K562 (cell line): ENCODE data around the gene SNW1. TPM values are rescaled to one million over a fixed set of nuclear protein-coding genes. Genes with fewer than 3 reads are reported as not detected.

ENCODE experiments used
- ATAC-seq: fragments of 200-7000 bp; cut with Tn5 transposase; 3 replicates; pipeline ENCODE4 v1.9.1; 2020; ENCODE audit warnings: moderate library complexity
- BruUV-seq: library from RNA; stranded (reverse); fragments of 400-500 nt; replicated peaks from 2 replicates; lab custom pipeline; 2021; lab: Mats Ljungman, UMichigan
- CTCF ChIA-PET: fragments of 300-600 bp; formaldehyde crosslinking; extraction: SDS; loops from one replicate; lab custom pipeline; 2021; ENCODE audit warnings: low intra/inter-chr PET ratio; lab: Yijun Ruan, JAX
- POLR2A ChIA-PET: fragments of 300-600, 350-650 bp; sonication (Branson Sonifier 250); formaldehyde crosslinking; extraction: SDS; loops from one replicate; lab custom pipeline; 2021; ENCODE audit warnings: antibody characterized with exemption, inconsistent platforms; lab: Yijun Ruan, JAX
- DNase-seq, 4 experiments: peaks; one replicate each; pipeline versions ENCODE4 v3.0.0 to v3.0.0-alpha.2; 2011 to 2018; ENCODE audit warnings: low spot score in 3 of 4, mixed read lengths in 3 of 4; ENCODE audit errors: extremely low read depth in 1 of 4
- FAIRE-seq: peaks from 2 replicates; lab custom pipeline; 2011; peaks lifted over from hg19 to GRCh38; lab: Jason Lieb, UNC
- H2AFZ ChIP-seq: 2 replicates; pipeline ENCODE4 v1.6.0; 2011; ENCODE audit warnings: low read depth, low read length, control low read depth, inconsistent platforms
- H3K27ac ChIP-seq: fragments of 200-600 bp; 3 replicates; pipeline ENCODE4 v1.8.0; 2011; ENCODE audit warnings: low read depth, mild to moderate bottlenecking, control low read depth, inconsistent platforms, low read length, moderate library complexity, mixed read lengths; ENCODE audit errors: extremely low read depth
- H3K27me3 ChIP-seq, 2 experiments: fragments of 300-600 bp in 1 of 2; 2 replicates in 1 of 2; 3 replicates in 1 of 2; pipeline versions ENCODE4 v1.6.0 to v1.8.0; 2011; ENCODE audit warnings: inconsistent platforms in 2 of 2, low read length in 2 of 2, mild to moderate bottlenecking in 1 of 2, mixed read lengths in 1 of 2, moderate library complexity in 1 of 2; ENCODE audit not compliant: control insufficient read depth in 2 of 2, insufficient read depth in 2 of 2
- H3K36me3 ChIP-seq: fragments of 300-600 bp; 3 replicates; pipeline ENCODE4 v1.8.0; 2011; ENCODE audit warnings: mild to moderate bottlenecking, low read length, inconsistent platforms; ENCODE audit not compliant: control insufficient read depth, insufficient read depth
- H3K4me1 ChIP-seq, 2 experiments: fragments of 200-600 bp in 1 of 2; replicated peaks in 1 of 2; 2 replicates in 1 of 2; 3 replicates in 1 of 2; pipeline versions ENCODE4 v1.5.1 to v1.8.0; 2011; ENCODE audit warnings: inconsistent platforms in 2 of 2, low read length in 2 of 2, mild to moderate bottlenecking in 1 of 2, mixed read lengths in 1 of 2, moderate library complexity in 1 of 2; ENCODE audit not compliant: control insufficient read depth in 2 of 2, insufficient read depth in 2 of 2
- H3K4me2 ChIP-seq: 2 replicates; pipeline ENCODE4 v1.6.1; 2011; ENCODE audit warnings: low read length, control low read depth, inconsistent platforms, mixed read lengths; ENCODE audit not compliant: insufficient read depth
- H3K4me3 ChIP-seq: fragments of 200-600 bp; sonication (generic), shearing (Covaris generic); 2 replicates; pipeline ENCODE4 v1.5.1; 2016; ENCODE audit warnings: control low read depth, inconsistent platforms
- H3K79me2 ChIP-seq: fragments of 200-600 bp; 3 replicates; pipeline ENCODE4 v1.8.0; 2011; ENCODE audit warnings: low read length, inconsistent platforms; ENCODE audit not compliant: control insufficient read depth, insufficient read depth
- H3K9ac ChIP-seq, 2 experiments: 2 replicates each; pipeline versions ENCODE4 v1.6.0 to v1.6.1; 2011; ENCODE audit warnings: low read depth in 2 of 2, low read length in 2 of 2, control low read depth in 1 of 2, inconsistent platforms in 1 of 2, mild to moderate bottlenecking in 1 of 2, mixed read lengths in 1 of 2; ENCODE audit not compliant: insufficient read depth in 1 of 2
- H3K9me1 ChIP-seq: one replicate; pipeline ENCODE4 v1.6.0; 2011; ENCODE audit warnings: inconsistent platforms, mild to moderate bottlenecking, low read length, moderate library complexity; ENCODE audit not compliant: control insufficient read depth, insufficient read depth
- H3K9me3 ChIP-seq: replicated peaks from 2 replicates; pipeline ENCODE4 v1.5.1; 2011; ENCODE audit warnings: low read depth, low read length, inconsistent platforms; ENCODE audit not compliant: control insufficient read depth, insufficient read depth
- H4K20me1 ChIP-seq: replicated peaks from 2 replicates; pipeline ENCODE4 v1.6.1; 2011; ENCODE audit warnings: low read length, inconsistent platforms, mixed read lengths; ENCODE audit not compliant: control insufficient read depth, insufficient read depth
- FOS ChIP-seq: IDR thresholded peaks from 3 replicates; pipeline ENCODE4 v1.6.1; 2011; ENCODE audit not compliant: insufficient read length; ENCODE audit errors: extremely low read depth
- KLF10 ChIP-seq: fragments of 250-450 bp; sonication (Bioruptor Pico); IDR thresholded peaks from 2 replicates; pipeline ENCODE4 v1.6.1; 2021; ENCODE audit warnings: matching md5 sums
- RBFOX2 ChIP-seq: fragments of 200-400 bp; formaldehyde crosslinking; IDR thresholded peaks from 2 replicates; pipeline ENCODE4 v1.6.1; 2017; ENCODE audit warnings: low read depth, mild to moderate bottlenecking, low read length, moderate library complexity
- ZNF316 ChIP-seq: fragments of 450-650 bp; IDR thresholded peaks from 2 replicates; pipeline ENCODE4 v1.6.1; 2016
- WGBS: fragments of 100-300 bp; shearing (Covaris generic); methylation state at CpG from one replicate; pipeline ENCODE4 v1.1.6; 2016; ENCODE audit warnings: low coverage, mixed read lengths; ENCODE audit not compliant: insufficient coverage; ENCODE audit errors: missing lambda C conversion rate; 5-methylcytosine and 5-hydroxymethylcytosine counted together
- in situ Hi-C: fragments of 300-500 bp; cut with MboI; formaldehyde crosslinking; loops from 4 replicates; pipeline ENCODE4 v1.15.0; 2018; ENCODE audit warnings: inconsistent platforms, mixed read lengths
- intact Hi-C: fragments of 100-400 bp; cut with micrococcal nuclease; formaldehyde crosslinking; loops from 2 replicates; pipeline ENCODE4 v1.14.2; 2022
- polyA plus RNA-seq, 8 experiments: library from polyadenylated mRNA; depleted of rRNA in 4 of 8; stranded (reverse) in 5 of 8; unstranded in 3 of 8; fragments of >200 nt; fragmentation: Nextera tagmentation in 2 of 8; fragmentation: Illumina TruSeq in 1 of 8; extraction: Ambion mirVana in 2 of 8; extraction: Trizol in 1 of 8; gene quantifications; 2 replicates each; pipeline versions ENCODE4 v1.2.1 to v1.2.3, GENCODE V29; 2011 to 2014; ENCODE audit warnings: inconsistent platforms in 1 of 8, missing spikeins in 1 of 8
- total RNA-seq, 7 experiments: library from RNA; depleted of rRNA in 6 of 7; stranded (reverse); fragments of >200 nt in 6 of 7; fragmentation: Illumina TruSeq in 2 of 7; extraction: Trizol in 2 of 7; gene quantifications; 2 replicates each; pipeline versions ENCODE4 v1.2.1 to v1.2.3, GENCODE V29; 2011 to 2021; ENCODE audit warnings: low replicate concordance in 1 of 7
- TF ChIP-seq, protein P1 (sequence below), 2 experiments: IDR thresholded peaks; 2 replicates each; pipeline ENCODE4 v1.6.1; 2012; ENCODE audit warnings: improper control_type of control experiment in 2 of 2, low read depth in 2 of 2, low read length in 2 of 2, borderline replicate concordance in 1 of 2

The SNW1 gene
- total and polyA plus RNA-seq, 9 of the 15 experiments (the other 6 are each of a cell fraction or from before 2014, with no cell fraction given), result 64.4 to 143 (median 98.2) TPM

DNA sequence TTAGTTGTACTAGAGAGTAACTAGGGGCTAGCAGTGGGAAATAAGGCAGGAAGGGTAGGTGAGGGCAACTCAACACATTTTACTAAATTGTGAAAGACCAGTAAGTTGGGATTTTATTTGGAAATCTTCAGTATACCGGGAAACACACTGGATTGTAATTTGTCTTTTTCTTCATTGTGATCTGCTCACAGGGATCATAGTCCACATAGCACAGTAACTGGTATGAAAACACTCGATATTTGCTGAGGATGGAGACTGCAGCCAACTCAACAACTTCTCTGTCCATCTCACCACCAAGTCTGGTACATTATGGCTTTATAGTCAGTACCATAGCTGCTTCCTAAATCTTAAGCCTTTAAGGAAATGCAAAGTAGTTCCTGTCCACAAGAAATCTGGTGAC, 50.6 kb downstream of the SNW1 start:
- intact Hi-C loops, result no loop called here
- Histone ChIP-seq H3K4me2 (peak overlapping the region; percentile 99; the same call in 1 of the 2 replicates), H3K27ac (no peak overlapping the region), H3K79me2 (peaks cover 88% of the 10 kb centered on the region), H3K36me3 (peaks cover 65% of the 10 kb centered on the region), H3K4me1 (peaks cover 0 to 6% of the 10 kb centered on the region in 2 experiments; a peak in 2 of 5 replicates), H3K9ac (no peak overlapping the region), H4K20me1 (0 out of 2 replicates have a peak, but pooled peaks cover 2% of the 10 kb centered on the region), H3K27me3 (no peaks in the 10 kb centered on the region), H3K9me3 (no peaks in the 10 kb centered on the region), H3K4me3 (peak overlapping the region; percentile 82; the same call in 1 of the 2 replicates), H3K9me1 (no peaks in the 10 kb centered on the region), H2AFZ (no peak overlapping the region)
- DNase-seq (no peak), FAIRE-seq (no peak), ATAC-seq (no peak)
- in situ Hi-C loops, result no loop called here
- ChIA-PET POLR2A (interaction anchor here (2.4 kb wide), 1 partner anchor 10 kb away, joined by 11 read pairs; no protein-coding TSS in a partner anchor), CTCF (no interaction called here)
- no TSS peak for BruUV-seq
- 82% methylated on average over 2 of the region's 2 CpGs for WGBS
- TF ChIP-seq FOS (no peak), KLF10 (no peak)

DNA sequence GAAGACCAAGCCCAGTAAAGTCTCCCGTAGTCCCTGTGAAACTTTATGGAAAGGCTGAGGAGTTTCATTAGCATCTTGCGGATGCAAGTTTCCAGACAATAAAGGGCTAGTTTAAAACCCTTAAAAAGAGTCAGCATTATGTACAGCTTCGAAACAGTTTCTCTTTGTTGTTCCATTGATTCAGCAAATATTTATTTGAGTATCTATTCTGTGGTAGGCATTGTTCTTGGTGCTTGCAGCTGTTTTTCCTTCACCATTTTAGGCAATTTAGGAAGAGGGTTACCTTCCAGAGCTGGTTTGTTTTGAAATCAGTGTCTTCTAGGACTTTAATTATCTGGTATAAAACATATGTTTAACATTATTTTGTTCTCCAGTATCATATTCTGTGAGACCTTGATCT, 51.5 kb downstream of the SNW1 start:
- Histone ChIP-seq H3K4me3 (peak overlapping the region; percentile 82), H3K4me2 (peak overlapping the region; percentile 99), H3K79me2 (peaks cover 81% of the 10 kb centered on the region), H4K20me1 (0 out of 2 replicates have a peak, but pooled peaks cover 2% of the 10 kb centered on the region), H3K27me3 (no peaks in the 10 kb centered on the region), H2AFZ (no peak overlapping the region), H3K36me3 (peaks cover 61% of the 10 kb centered on the region), H3K9me1 (no peaks in the 10 kb centered on the region), H3K27ac (peak overlapping the region; percentile 87; the same call in 2 of the 3 replicates), H3K9me3 (no peaks in the 10 kb centered on the region), H3K9ac (peak overlapping the region in 1 of 2 experiments; percentile 84; a peak in 2 of 4 replicates), H3K4me1 (peaks cover 0 to 6% of the 10 kb centered on the region in 2 experiments; a peak in 2 of 5 replicates)
- DNase-seq (no peak), ATAC-seq (no peak), FAIRE-seq (no peak)
- ChIA-PET POLR2A (no interaction called here), CTCF (no interaction called here)
- in situ Hi-C loops (no loop called here), intact Hi-C loops (loop anchor here (5.0 kb wide), 1 partner anchor 92 kb away; the partner anchor contains the start of gene SPTLC2)
- TF ChIP-seq ZNF316 (peak; percentile 18; the same call in 1 of the 2 replicates), RBFOX2 (0 out of 2 replicates have a peak, but pooled peaks have one; percentile 8)
- TF ChIP-seq, protein P1, sequence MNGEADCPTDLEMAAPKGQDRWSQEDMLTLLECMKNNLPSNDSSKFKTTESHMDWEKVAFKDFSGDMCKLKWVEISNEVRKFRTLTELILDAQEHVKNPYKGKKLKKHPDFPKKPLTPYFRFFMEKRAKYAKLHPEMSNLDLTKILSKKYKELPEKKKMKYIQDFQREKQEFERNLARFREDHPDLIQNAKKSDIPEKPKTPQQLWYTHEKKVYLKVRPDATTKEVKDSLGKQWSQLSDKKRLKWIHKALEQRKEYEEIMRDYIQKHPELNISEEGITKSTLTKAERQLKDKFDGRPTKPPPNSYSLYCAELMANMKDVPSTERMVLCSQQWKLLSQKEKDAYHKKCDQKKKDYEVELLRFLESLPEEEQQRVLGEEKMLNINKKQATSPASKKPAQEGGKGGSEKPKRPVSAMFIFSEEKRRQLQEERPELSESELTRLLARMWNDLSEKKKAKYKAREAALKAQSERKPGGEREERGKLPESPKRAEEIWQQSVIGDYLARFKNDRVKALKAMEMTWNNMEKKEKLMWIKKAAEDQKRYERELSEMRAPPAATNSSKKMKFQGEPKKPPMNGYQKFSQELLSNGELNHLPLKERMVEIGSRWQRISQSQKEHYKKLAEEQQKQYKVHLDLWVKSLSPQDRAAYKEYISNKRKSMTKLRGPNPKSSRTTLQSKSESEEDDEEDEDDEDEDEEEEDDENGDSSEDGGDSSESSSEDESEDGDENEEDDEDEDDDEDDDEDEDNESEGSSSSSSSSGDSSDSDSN (IDR thresholded peaks at IDR 0.05; ENCODE audit: borderline replicate concordance in 1 of 2, low read depth in 2 of 2, low read length in 2 of 2), result no peak
- WGBS, result 9% methylated on average over 3 of the region's 3 CpGs
- BruUV-seq, result no TSS peak
